ENCODE measurements around the gene CPNE2.

- TF ChIP-seq CTCF (IDR thresholded peaks at IDR 0.05; ENCODE audit: borderline replicate concordance, extremely low read depth, low read length, poor library complexity, severe bottlenecking) (no peak), EZH2 (IDR thresholded peaks at IDR 0.05; ENCODE audit: borderline replicate concordance, low read depth, low read length, severe bottlenecking) (no peak)
These were observed 2.5 kb downstream of the CPNE2 start for GRCh38 chr16:57094911-57095310.

Measured in DND-41 (cell line).